Psoas muscle (tissue), 8 donors: ENCODE measurements around the gene DOCK3. TPM values are rescaled to one million over a fixed set of nuclear protein-coding genes. Genes with fewer than 3 reads are reported as not detected.
A peak's percentile ranks its signal among the peaks of the same experiment; 100 is the strongest.

ENCODE experiments used
- ATAC-seq, 4 donors: fragments of 200-7000 bp; cut with Tn5 transposase; one replicate each; pipeline ENCODE4 v1.9.1; 2020; ENCODE audit warnings: moderate library complexity in 3 of 4, mild to moderate bottlenecking in 2 of 4
- DNase-seq, 2 donors: peaks; one replicate each; pipeline ENCODE4 v3.0.0-alpha.2; 2020
- H3K27ac ChIP-seq: fragments of 200-600 bp; one replicate; pipeline ENCODE4 v1.8.0; 2022
- H3K27me3 ChIP-seq, 3 donors: fragments of 200-600 bp in 1 of 3; one replicate each; pipeline versions ENCODE4 v1.6.1 to v1.8.0; 2013 to 2022; ENCODE audit warnings: low read length in 2 of 3, mild to moderate bottlenecking in 2 of 3, moderate library complexity in 1 of 3; ENCODE audit not compliant: insufficient read depth in 3 of 3
- H3K36me3 ChIP-seq, 2 donors: fragments of 200-600 bp in 1 of 2; one replicate each; pipeline versions ENCODE4 v1.6.1 to v1.8.0; 2013 to 2022; ENCODE audit warnings: low read depth in 1 of 2, mild to moderate bottlenecking in 1 of 2, moderate library complexity in 1 of 2; ENCODE audit not compliant: insufficient read depth in 1 of 2
- H3K4me1 ChIP-seq: fragments of 200-600 bp; one replicate; pipeline ENCODE4 v1.8.0; 2022
- H3K4me3 ChIP-seq: fragments of 200-600 bp; one replicate; pipeline ENCODE4 v1.8.0; 2022; ENCODE audit warnings: mild to moderate bottlenecking
- H3K9me3 ChIP-seq: fragments of 200-600 bp; one replicate; pipeline ENCODE4 v1.8.0; 2022
- CTCF ChIP-seq: fragments of 200-600 bp; IDR thresholded peaks from one replicate; pipeline ENCODE4 v1.8.0; 2022; ENCODE audit warnings: antibody characterized with exemption
- WGBS, 3 donors: extraction: QIAGEN DNeasy Blood & Tissue Kit; methylation state at CpG; one replicate each; pipeline versions ENCODE4 v1.1.6 to v1.1.7; 2013; 5-methylcytosine and 5-hydroxymethylcytosine counted together
- intact Hi-C, 2 donors: fragments of 100-400 bp; cut with DNase I; formaldehyde crosslinking; loops; one replicate each; pipeline versions ENCODE4 v1.11.0 to v1.14.2; 2022
- polyA plus RNA-seq, 3 donors: library from polyadenylated mRNA; stranded (reverse); fragments of 200-250 nt; gene quantifications; one replicate each; pipeline ENCODE4 v1.2.3, GENCODE V29; 2013
- total RNA-seq, 4 donors: library from RNA; stranded (reverse); fragmentation: NEBNext Ultra II Directional in 2 of 4; extraction: Animal tissue kit (Norgen Biotek cat#: 25700) in 2 of 4; gene quantifications; one replicate each; pipeline versions ENCODE4 v1.2.1 to v1.2.4, GENCODE V29; 2021 to 2023
- donor health status: healthy with polysubstance abuse.
- donor health status: DM: no; HTN: no; CAD: no; lungs with moderate emphysema.
- donor health status: Bipolar disorder and iron deficiency.
- donor health status: healthy.
- donor health status: DM: yes; HTN: yes; CAD: no.
- donor health status: DM: no; HTN: no; CAD: no.
- donor health status: DM: no; HTN: no; CAD: no.
- donor health status: DM: yes; HTN: yes; CAD: no.

Gene DOCK3
- total and polyA plus RNA-seq, 7 donors, result 0.01 to 0.91 (median 0.87) TPM

- peaks cover 4 to 13% (median 5%) of the 10 kb centered on the region in 3 donors for H3K27me3 ChIP-seq
- no peak overlapping the region for H3K4me3 ChIP-seq
- no peaks in the 10 kb centered on the region for H3K36me3 ChIP-seq
- WGBS, 3 donors, result 68 to 86% (median 82%) methylated on average over 3 of the region's 3 CpGs
- H3K4me1 ChIP-seq, result no peaks in the 10 kb centered on the region
- ATAC-seq (no peak), DNase-seq (no peak)
- intact Hi-C loops, result no loop called here
- TF ChIP-seq CTCF, result no peak
- H3K27ac ChIP-seq, result no peak overlapping the region
- H3K9me3 ChIP-seq, result no peaks in the 10 kb centered on the region
Observed at GRCh38 chr3:50672656-50673055, 2.1 kb upstream of the DOCK3 start.

GRCh38 chr3:50673931-50674330 lies 796 bp upstream of the DOCK3 start:
- Histone ChIP-seq H3K9me3 (no peaks in the 10 kb centered on the region), H3K27me3 (peaks cover 4 to 25% (median 8%) of the 10 kb centered on the region in 3 donors), H3K36me3 (no peaks in the 10 kb centered on the region), H3K27ac (no peak overlapping the region), H3K4me3 (no peak overlapping the region), H3K4me1 (no peaks in the 10 kb centered on the region)
- TF ChIP-seq CTCF, result no peak
- intact Hi-C loops, result no loop called here
- DNase-seq, result no peak
- WGBS, 3 donors, result 41 to 54% (median 44%) methylated on average over 3 of the region's 3 CpGs
- ATAC-seq, result no peak

GRCh38 chr3:50675179-50676030 lies 678 bp downstream of the DOCK3 start:
- DNase-seq (peak; percentile 33 to 64), ATAC-seq (peak; percentile 54 to 70 (median 62))
- 2 to 5% (median 4%) methylated on average over 29 to 65 of the region's 65 CpGs for WGBS, 3 donors
- intact Hi-C loops, result no loop called here
- peak; percentile 47 for TF ChIP-seq CTCF
- H3K36me3 ChIP-seq, result no peaks in the 10 kb centered on the region
- no peak overlapping the region for H3K27ac ChIP-seq
- no peaks in the 10 kb centered on the region for H3K9me3 ChIP-seq
- H3K4me3 ChIP-seq, result peak overlapping the region; percentile 65
- peaks cover 4 to 27% (median 11%) of the 10 kb centered on the region in 3 donors for H3K27me3 ChIP-seq
- H3K4me1 ChIP-seq, result no peaks in the 10 kb centered on the region

GRCh38 chr3:50676031-50676705 lies 1.4 kb downstream of the DOCK3 start:
- ATAC-seq (no peak), DNase-seq (no peak)
- no peaks in the 10 kb centered on the region for H3K4me1 ChIP-seq
- H3K9me3 ChIP-seq, result no peaks in the 10 kb centered on the region
- no peaks in the 10 kb centered on the region for H3K36me3 ChIP-seq
- peaks cover 4 to 27% (median 11%) of the 10 kb centered on the region in 3 donors for H3K27me3 ChIP-seq
- TF ChIP-seq CTCF, result no peak
- WGBS, 3 donors, result 81 to 89% (median 86%) methylated on average over 7 of the region's 7 CpGs
- intact Hi-C loops, result no loop called here
- H3K4me3 ChIP-seq, result peak overlapping the region; percentile 65
- H3K27ac ChIP-seq, result no peak overlapping the region
